Measurements from ENCODE around the gene AQR.
"Not testable (repeated sequence)": the region's sequence is repeated elsewhere in the genome, so short reads cannot be mapped to it uniquely, and the experiment has no call there.

AQR gene

GRCh38 chr15:34970098-34970643 lies 629 bp upstream of the AQR start:
- DNase-seq; intact Hi-C loops (cut with DNase I): not testable (repeated sequence)

- intact Hi-C loops (cut with DNase I), result no loop called here
- no peak for DNase-seq
Observed at GRCh38 chr15:34964277-34964676, 5.3 kb downstream of the AQR start.

GRCh38 chr15:34953851-34954250 lies 15.7 kb downstream of the AQR start:
- intact Hi-C loops (cut with DNase I), result no loop called here
- no peak for DNase-seq

GRCh38 chr15:34952481-34952880 lies 17.1 kb downstream of the AQR start:
- DNase-seq, result no peak
- intact Hi-C loops (cut with DNase I), result no loop called here

- intact Hi-C loops (cut with DNase I), result no loop called here
Observed at GRCh38 chr15:34951993-34952392, 17.5 kb downstream of the AQR start.

GRCh38 chr15:34944936-34945335 lies 24.6 kb downstream of the AQR start:
- intact Hi-C loops (cut with DNase I), result no loop called here
- DNase-seq, result no peak

More at GRCh38 chr15:34951993-34952392, 17.5 kb downstream of the AQR start:
- DNase-seq, result no peak

GRCh38 chr15:34943711-34944110 lies 25.8 kb downstream of the AQR start:
- no peak for DNase-seq

GRCh38 chr15:34943264-34943663 lies 26.3 kb downstream of the AQR start:
- intact Hi-C loops (cut with DNase I); DNase-seq: not testable (repeated sequence)

More at GRCh38 chr15:34943711-34944110, 25.8 kb downstream of the AQR start:
- intact Hi-C loops (cut with DNase I), result no loop called here

GRCh38 chr15:34942363-34942762 lies 27.2 kb downstream of the AQR start:
- no peak for DNase-seq
- intact Hi-C loops (cut with DNase I), result no loop called here

GRCh38 chr15:34941831-34942230 lies 27.7 kb downstream of the AQR start:
- intact Hi-C loops (cut with DNase I), result no loop called here
- no peak for DNase-seq

- DNase-seq, result no peak
- intact Hi-C loops (cut with DNase I), result no loop called here
Observed at GRCh38 chr15:34941185-34941698, 28.3 kb downstream of the AQR start.

GRCh38 chr15:34933432-34933975 lies 36.0 kb downstream of the AQR start:
- DNase-seq, result no peak
- intact Hi-C loops (cut with DNase I), result no loop called here

GRCh38 chr15:34928349-34928748 lies 41.2 kb downstream of the AQR start:
- intact Hi-C loops (cut with DNase I), result loop anchor here (10.0 kb wide), 1 partner anchor 214 kb away; no protein-coding TSS in a partner anchor
- DNase-seq, result not testable (repeated sequence)

- intact Hi-C loops (cut with DNase I), result loop anchor here (10.0 kb wide), 1 partner anchor 213 kb away; no protein-coding TSS in a partner anchor
- no peak for DNase-seq
Observed at GRCh38 chr15:34927726-34928125, 41.8 kb downstream of the AQR start.

GRCh38 chr15:34914317-34914716 lies 55.2 kb downstream of the AQR start:
- no peak for DNase-seq
- intact Hi-C loops (cut with DNase I), result loop anchor here (10.0 kb wide), 1 partner anchor 290 kb away; no protein-coding TSS in a partner anchor

GRCh38 chr15:34905047-34905446 lies 64.5 kb downstream of the AQR start:
- DNase-seq, result no peak
- intact Hi-C loops (cut with DNase I), result no loop called here

- no peak for DNase-seq
- intact Hi-C loops (cut with DNase I), result no loop called here
Observed at GRCh38 chr15:34904527-34904926, 65.0 kb downstream of the AQR start.

GRCh38 chr15:34900748-34901147 lies 68.8 kb downstream of the AQR start:
- intact Hi-C loops (cut with DNase I), result no loop called here
- DNase-seq, result no peak

- intact Hi-C loops (cut with DNase I), result no loop called here
Observed at GRCh38 chr15:34896183-34896582, 73.4 kb downstream of the AQR start.

GRCh38 chr15:34893967-34894366 lies 75.6 kb downstream of the AQR start:
- intact Hi-C loops (cut with DNase I), result no loop called here
- no peak for DNase-seq

More at GRCh38 chr15:34896183-34896582, 73.4 kb downstream of the AQR start:
- DNase-seq, result no peak

Measured in head of caudate nucleus (tissue), 42 donors.